Neural crest cell (in vitro differentiated cells): ENCODE data around the gene PIGV. TPM values are rescaled to one million over a fixed set of nuclear protein-coding genes. Genes with fewer than 3 reads are reported as not detected.

Source experiments
- DNase-seq: peaks from one replicate; pipeline ENCODE4 v3.0.0; 2021; ENCODE audit warnings: low read depth, mixed read lengths, low spot score
- H3K27ac Mint-ChIP-seq: one replicate; pipeline ENCODE4 v1.8.0; 2021; ENCODE audit warnings: mild to moderate bottlenecking, mixed read lengths; ENCODE audit not compliant: unreplicated experiment
- H3K27me3 Mint-ChIP-seq: 2 replicates; pipeline ENCODE4 v1.8.0; 2021; ENCODE audit warnings: low read depth, mild to moderate bottlenecking, mixed read lengths
- H3K36me3 Mint-ChIP-seq: 2 replicates; pipeline ENCODE4 v1.8.0; 2021; ENCODE audit warnings: low read depth, mild to moderate bottlenecking, mixed read lengths
- H3K4me1 Mint-ChIP-seq: 2 replicates; pipeline ENCODE4 v1.8.0; 2021; ENCODE audit warnings: mixed read lengths
- H3K4me3 Mint-ChIP-seq: one replicate; pipeline ENCODE4 v1.8.0; 2021; ENCODE audit warnings: mild to moderate bottlenecking, mixed read lengths
- H3K9me3 Mint-ChIP-seq: 2 replicates; pipeline ENCODE4 v1.8.0; 2021; ENCODE audit warnings: mixed read lengths
- CTCF ChIP-seq: fragments of 200-600 bp; sonication (generic); conservative IDR thresholded peaks from 2 replicates; pipeline ENCODE4 v1.5.0; 2021; ENCODE audit warnings: antibody characterized with exemption, mild to moderate bottlenecking
- total RNA-seq: library from RNA; stranded (reverse); gene quantifications from 2 replicates; pipeline ENCODE4 v1.2.1, GENCODE V29; 2021

The PIGV gene
- total RNA-seq, 1 donor from 2014 or later = 8.7 TPM

DNA sequence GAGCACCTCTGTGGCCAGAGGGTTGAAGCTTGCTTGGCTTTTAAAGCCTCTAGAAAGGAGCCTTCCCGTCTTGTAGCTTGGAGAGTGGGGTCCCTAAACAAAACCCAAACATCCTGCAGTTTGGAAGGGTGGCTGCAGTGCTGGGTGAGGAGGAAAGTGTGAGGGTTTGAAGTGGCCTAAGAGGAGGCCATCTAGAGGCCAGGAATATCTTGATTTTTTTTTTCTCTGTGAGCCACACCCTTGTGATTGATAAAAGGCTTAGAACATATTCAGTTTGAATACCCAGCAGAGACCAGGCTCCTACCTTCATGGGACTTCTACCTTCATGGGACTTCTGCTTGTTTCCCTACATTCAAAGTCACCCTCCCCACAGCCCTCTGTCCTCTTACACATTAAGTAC is 37.3 kb upstream of the PIGV start:
- Mint-ChIP-seq H3K27ac (peak overlapping the region; percentile 52), H3K4me1 (peaks cover 9% of the 10 kb centered on the region), H3K36me3 (peaks cover 32% of the 10 kb centered on the region), H3K9me3 (no peaks in the 10 kb centered on the region), H3K4me3 (no peak overlapping the region), H3K27me3 (no peaks in the 10 kb centered on the region)
- TF ChIP-seq CTCF = no peak
- no peak for DNase-seq

DNA sequence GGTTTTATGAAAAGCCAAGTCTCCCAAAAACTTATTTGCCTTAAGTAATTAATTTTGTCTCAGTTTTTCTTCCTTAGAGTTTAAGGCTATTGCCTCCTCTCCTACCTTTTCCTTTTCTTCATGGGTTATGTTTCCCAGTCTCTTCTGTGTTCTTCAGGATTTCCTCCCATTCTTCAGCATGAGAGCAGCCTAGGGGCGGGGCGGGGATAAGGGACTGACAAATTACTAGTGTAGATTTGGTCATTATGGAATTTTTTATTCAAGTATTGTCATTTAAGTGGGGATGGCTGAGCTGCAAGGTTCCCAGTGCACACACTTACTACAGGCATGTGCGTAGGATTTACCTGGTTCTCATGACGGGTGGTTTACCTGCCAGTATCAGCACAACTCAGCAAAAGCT is 35.2 kb upstream of the PIGV start:
- TF ChIP-seq CTCF = no peak
- H3K36me3 Mint-ChIP-seq = peaks cover 26% of the 10 kb centered on the region
- no peaks in the 10 kb centered on the region for H3K9me3 Mint-ChIP-seq
- no peak overlapping the region for H3K4me3 Mint-ChIP-seq
- no peaks in the 10 kb centered on the region for H3K27me3 Mint-ChIP-seq
- DNase-seq = no peak
- peaks cover 6% of the 10 kb centered on the region for H3K4me1 Mint-ChIP-seq
- no peak overlapping the region for H3K27ac Mint-ChIP-seq

DNA sequence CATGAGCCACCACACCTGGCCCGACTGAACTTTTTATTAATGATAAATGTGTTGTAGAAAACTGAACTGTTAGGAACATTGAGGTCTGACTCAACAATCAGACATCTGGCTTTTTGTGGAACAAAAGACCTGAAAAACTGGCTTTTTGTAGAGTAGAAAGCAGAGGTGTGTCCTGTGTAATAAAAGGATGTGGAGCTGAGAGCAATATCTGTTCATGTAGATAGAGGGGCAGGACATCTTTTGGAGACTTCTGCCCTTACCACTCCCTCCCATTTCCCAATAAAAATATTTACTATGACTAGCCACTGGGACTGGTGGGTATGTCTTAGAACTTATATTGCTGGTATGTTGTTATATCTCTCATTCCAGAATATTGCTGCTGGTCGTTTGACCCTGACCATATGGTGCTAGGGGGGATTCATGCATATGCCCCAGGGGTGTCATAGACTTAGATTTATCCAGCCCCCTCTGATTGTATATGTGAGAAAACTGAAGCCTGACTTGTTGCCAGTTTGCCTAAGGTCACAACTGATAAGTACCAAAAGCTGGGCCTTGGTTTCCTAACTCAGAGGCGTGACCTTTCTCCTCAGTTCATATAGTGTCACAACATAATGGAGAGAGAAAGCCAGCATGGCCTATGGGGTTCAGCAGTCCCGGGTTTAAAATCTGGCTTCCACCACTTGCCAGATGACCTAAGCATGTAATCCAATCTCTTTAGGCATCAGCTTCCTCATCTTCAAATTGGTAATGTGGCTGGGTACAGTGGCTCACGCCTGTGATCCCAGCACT is 33.5 kb upstream of the PIGV start:
- Mint-ChIP-seq H3K4me1 (peaks cover 6% of the 10 kb centered on the region), H3K27ac (no peak overlapping the region), H3K9me3 (no peaks in the 10 kb centered on the region), H3K4me3 (no peak overlapping the region), H3K27me3 (no peaks in the 10 kb centered on the region), H3K36me3 (peaks cover 25% of the 10 kb centered on the region)
- no peak for DNase-seq
- TF ChIP-seq CTCF = no peak

DNA sequence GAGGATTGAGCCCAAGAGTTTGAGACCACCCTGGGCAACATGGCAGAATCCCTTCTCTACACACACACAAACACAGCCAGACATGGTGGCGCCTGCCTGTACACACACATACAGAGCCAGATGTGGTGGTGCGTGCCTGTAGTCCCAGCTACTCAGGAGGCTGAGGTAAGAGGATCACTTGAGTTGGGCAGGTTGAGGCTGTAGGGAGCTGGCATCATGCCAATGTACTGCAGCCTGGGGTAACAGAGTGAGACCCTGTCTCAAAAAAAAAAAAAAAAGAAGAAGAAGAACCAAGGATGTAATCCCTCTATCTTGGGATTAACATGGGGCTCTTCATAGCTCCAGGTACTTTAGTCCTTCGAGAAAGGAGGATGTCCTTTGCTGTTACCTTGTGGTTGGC is 29.4 kb upstream of the PIGV start:
- no peak for DNase-seq
- TF ChIP-seq CTCF = no peak
- Mint-ChIP-seq H3K4me3 (no peak overlapping the region), H3K9me3 (no peaks in the 10 kb centered on the region), H3K27ac (no peak overlapping the region), H3K27me3 (no peaks in the 10 kb centered on the region), H3K4me1 (no peaks in the 10 kb centered on the region), H3K36me3 (peaks cover 41% of the 10 kb centered on the region)

GRCh38 chr1:26759531-26759930 is 28.2 kb upstream of the PIGV start:
- H3K4me1 Mint-ChIP-seq = no peaks in the 10 kb centered on the region
- no peak for DNase-seq
- H3K36me3 Mint-ChIP-seq = peaks cover 39% of the 10 kb centered on the region
- no peaks in the 10 kb centered on the region for H3K9me3 Mint-ChIP-seq
- H3K4me3 Mint-ChIP-seq = no peak overlapping the region
- TF ChIP-seq CTCF = no peak
- no peaks in the 10 kb centered on the region for H3K27me3 Mint-ChIP-seq
- H3K27ac Mint-ChIP-seq = no peak overlapping the region
